ENCODE results near the gene DNASE1L1.

Gene DNASE1L1

GRCh38 chrX:154365997-154366665, 42.9 kb downstream of the DNASE1L1 start:
- DNase-seq, result no peak

GRCh38 chrX:154365052-154365600, 43.9 kb downstream of the DNASE1L1 start:
- no peak for DNase-seq

GRCh38 chrX:154363706-154364439, 45.2 kb downstream of the DNASE1L1 start:
- no peak for DNase-seq

GRCh38 chrX:154362085-154362742, 46.8 kb downstream of the DNASE1L1 start:
- no peak for DNase-seq

GRCh38 chrX:154360155-154360713, 48.8 kb downstream of the DNASE1L1 start:
- DNase-seq, result no peak

GRCh38 chrX:154359362-154360154, 49.5 kb downstream of the DNASE1L1 start:
- no peak for DNase-seq

- DNase-seq, result no peak
These were observed 50.2 kb downstream of the DNASE1L1 start for GRCh38 chrX:154358829-154359228.

GRCh38 chrX:154358011-154358410, 51.0 kb downstream of the DNASE1L1 start:
- DNase-seq, result no peak

GRCh38 chrX:154357205-154357604, 51.8 kb downstream of the DNASE1L1 start:
- no peak for DNase-seq

- no peak for DNase-seq
These were observed 52.5 kb downstream of the DNASE1L1 start for GRCh38 chrX:154356596-154356995.

GRCh38 chrX:154355776-154356140, 53.3 kb downstream of the DNASE1L1 start:
- DNase-seq, result no peak

GRCh38 chrX:154355094-154355775, 53.8 kb downstream of the DNASE1L1 start:
- no peak for DNase-seq

GRCh38 chrX:154354516-154354915, 54.5 kb downstream of the DNASE1L1 start:
- DNase-seq, result no peak

- DNase-seq, result no peak
These were observed 55.0 kb downstream of the DNASE1L1 start for GRCh38 chrX:154354013-154354412.

- DNase-seq, result no peak
These were observed 55.7 kb downstream of the DNASE1L1 start for GRCh38 chrX:154353172-154353843.

GRCh38 chrX:154352466-154352865, 56.6 kb downstream of the DNASE1L1 start:
- DNase-seq, result no peak

- DNase-seq, result no peak
These were observed 57.0 kb downstream of the DNASE1L1 start for GRCh38 chrX:154352012-154352401.
